ENCODE measurements around the gene C1orf53. TPM values are rescaled to one million over a fixed set of nuclear protein-coding genes. Genes with fewer than 3 reads are reported as not detected.
A peak's percentile ranks its signal among the peaks of the same experiment; 100 is the strongest.
"Not testable (repeated sequence)": the region's sequence is repeated elsewhere in the genome, so short reads cannot be mapped to it uniquely, and the experiment has no call there.

Gene C1orf53
- total and polyA plus RNA-seq, 4 donors = 2.1 to 4.6 (median 2.7) TPM

DNA sequence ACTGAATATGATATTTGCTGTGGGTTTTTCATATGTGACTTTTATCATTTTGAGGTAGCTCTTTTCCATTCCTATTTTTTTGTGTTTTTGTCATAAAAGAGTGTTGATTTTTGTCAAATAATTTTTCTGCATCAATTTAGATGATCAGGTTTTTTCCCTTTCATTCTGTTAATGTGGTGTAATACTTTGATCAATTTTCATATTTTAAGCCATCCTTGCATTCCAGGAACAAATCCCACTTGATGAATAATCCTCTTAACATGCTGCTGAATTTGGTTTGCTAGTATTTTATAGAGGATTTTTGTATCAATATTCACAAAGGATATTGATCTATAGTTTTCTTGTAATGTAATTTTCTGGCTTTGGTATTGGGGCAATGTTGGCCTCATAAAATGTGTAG lies 25.5 kb upstream of the C1orf53 start:
- DNase-seq (ENCODE audit: low read depth in 4 of 6, low spot score in 6 of 6) = no peak
- Histone ChIP-seq H3K4me1 (ENCODE audit: control insufficient read depth, insufficient read depth, low read length) (no peaks in the 10 kb centered on the region), H3K27ac (ENCODE audit: low read depth, low read length) (no peak overlapping the region), H3K4me3 (ENCODE audit: low read depth, low read length) (no peak overlapping the region), H3K36me3 (ENCODE audit: control insufficient read depth, insufficient read depth, low read length) (no peaks in the 10 kb centered on the region), H3K27me3 (ENCODE audit: control insufficient read depth, insufficient read depth, low read length) (no peaks in the 10 kb centered on the region), H3K9me3 (ENCODE audit: control insufficient read depth, insufficient read depth, low read length) (no peaks in the 10 kb centered on the region)

DNA sequence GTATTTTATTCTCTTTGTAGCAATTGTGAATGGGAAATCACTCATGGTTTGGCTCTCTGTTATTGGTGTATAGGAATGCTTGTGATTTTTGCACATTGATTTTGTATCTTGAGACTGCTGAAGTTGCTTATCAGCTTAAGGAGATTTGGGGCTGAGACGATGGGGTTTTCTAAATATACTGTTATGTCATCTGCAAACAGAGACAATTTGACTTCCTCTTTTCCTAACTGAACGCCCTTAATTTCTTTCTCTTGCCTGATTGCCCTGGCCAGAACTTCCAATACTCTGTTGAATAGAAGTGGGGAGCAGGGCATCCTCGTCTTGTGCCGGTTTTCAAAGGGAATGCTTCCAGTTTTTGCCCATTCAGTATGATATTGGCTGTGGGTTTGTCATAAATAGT lies 22.0 kb upstream of the C1orf53 start:
- no CpG with 5 or more reads among the region's 4 CpGs for WGBS (ENCODE audit: insufficient coverage)
- H3K9me3 ChIP-seq (ENCODE audit: control insufficient read depth, insufficient read depth, low read length); H3K4me3 ChIP-seq (ENCODE audit: low read depth, low read length); H3K36me3 ChIP-seq (ENCODE audit: control insufficient read depth, insufficient read depth, low read length); H3K4me1 ChIP-seq (ENCODE audit: control insufficient read depth, insufficient read depth, low read length); H3K27me3 ChIP-seq (ENCODE audit: control insufficient read depth, insufficient read depth, low read length); H3K27ac ChIP-seq (ENCODE audit: low read depth, low read length); DNase-seq (ENCODE audit: low read depth in 4 of 6, low spot score in 6 of 6): not testable (repeated sequence)

DNA sequence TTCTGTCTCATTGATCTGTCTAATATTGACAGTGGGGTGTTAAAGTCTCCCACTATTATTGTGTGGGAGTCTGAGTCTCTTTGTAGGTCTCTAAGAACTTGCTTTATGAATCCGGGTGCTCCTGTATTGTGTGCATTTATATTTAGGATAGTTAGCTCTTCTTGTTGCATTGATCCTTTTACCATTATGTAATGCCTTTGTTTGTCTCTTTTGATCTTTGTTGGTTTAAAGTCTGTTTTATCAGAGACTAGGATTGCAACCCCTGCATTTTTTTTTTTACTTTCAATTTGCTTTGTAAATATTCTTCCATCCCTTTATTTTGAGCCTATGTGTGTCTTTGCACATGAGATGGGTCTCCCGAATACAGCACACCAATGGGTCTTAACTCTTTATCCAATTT lies 20.2 kb upstream of the C1orf53 start:
- not testable (repeated sequence) for DNase-seq (ENCODE audit: low read depth in 4 of 6, low spot score in 6 of 6); H3K9me3 ChIP-seq (ENCODE audit: control insufficient read depth, insufficient read depth, low read length); H3K27ac ChIP-seq (ENCODE audit: low read depth, low read length); H3K36me3 ChIP-seq (ENCODE audit: control insufficient read depth, insufficient read depth, low read length); H3K4me3 ChIP-seq (ENCODE audit: low read depth, low read length); H3K4me1 ChIP-seq (ENCODE audit: control insufficient read depth, insufficient read depth, low read length); H3K27me3 ChIP-seq (ENCODE audit: control insufficient read depth, insufficient read depth, low read length)
- WGBS (ENCODE audit: insufficient coverage) = no CpG with 5 or more reads among the region's 2 CpGs

DNA sequence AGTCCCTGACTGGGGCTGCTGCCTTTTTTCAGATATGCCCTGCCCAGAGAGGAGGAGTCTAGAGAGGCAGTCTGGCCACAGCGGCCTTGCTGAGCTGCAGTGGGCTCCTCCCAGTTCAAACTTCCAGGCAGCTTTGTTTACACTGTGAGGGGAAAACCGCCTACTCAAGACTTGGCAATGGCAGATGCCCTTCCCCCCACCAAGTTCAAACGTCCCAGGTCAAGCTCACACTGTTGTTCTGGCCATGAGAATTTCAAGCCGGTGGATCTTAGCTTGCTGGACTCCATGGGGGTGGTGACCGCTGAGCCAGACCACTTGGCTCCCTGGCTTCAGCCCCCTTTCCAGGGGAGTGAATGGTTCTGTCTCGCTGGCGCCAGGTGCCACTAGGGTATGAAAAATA lies 18.3 kb upstream of the C1orf53 start:
- DNase-seq (ENCODE audit: low read depth in 4 of 6, low spot score in 6 of 6) = no peak
- no peak overlapping the region for H3K4me3 ChIP-seq (ENCODE audit: low read depth, low read length)
- H3K36me3 ChIP-seq (ENCODE audit: control insufficient read depth, insufficient read depth, low read length) = no peaks in the 10 kb centered on the region
- H3K27me3 ChIP-seq (ENCODE audit: control insufficient read depth, insufficient read depth, low read length) = no peaks in the 10 kb centered on the region
- WGBS (ENCODE audit: insufficient coverage) = 96% methylated on average over 7 of the region's 7 CpGs
- no peaks in the 10 kb centered on the region for H3K4me1 ChIP-seq (ENCODE audit: control insufficient read depth, insufficient read depth, low read length)
- H3K9me3 ChIP-seq (ENCODE audit: control insufficient read depth, insufficient read depth, low read length) = no peaks in the 10 kb centered on the region
- no peak overlapping the region for H3K27ac ChIP-seq (ENCODE audit: low read depth, low read length)

DNA sequence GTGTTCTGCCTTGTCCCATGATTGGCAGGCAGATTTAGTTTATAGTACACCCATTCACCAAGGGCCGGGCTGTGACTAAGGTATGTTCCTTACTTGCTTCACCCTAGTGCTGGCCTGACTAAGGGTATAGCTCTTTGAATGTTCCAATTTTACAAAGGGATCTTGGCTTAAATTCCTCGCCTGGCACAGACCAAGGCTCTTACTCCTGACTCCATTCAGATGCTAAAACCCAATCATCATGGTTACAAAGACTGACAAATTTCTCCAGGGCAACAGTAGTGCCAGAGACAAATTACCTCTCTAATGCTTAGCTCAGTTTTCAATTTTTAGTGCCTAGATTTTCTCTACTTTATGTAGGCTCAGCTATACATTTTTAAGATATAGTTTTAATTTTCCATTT lies 11.5 kb upstream of the C1orf53 start:
- Histone ChIP-seq H3K4me1 (ENCODE audit: control insufficient read depth, insufficient read depth, low read length) (no peaks in the 10 kb centered on the region), H3K9me3 (ENCODE audit: control insufficient read depth, insufficient read depth, low read length) (no peaks in the 10 kb centered on the region), H3K36me3 (ENCODE audit: control insufficient read depth, insufficient read depth, low read length) (no peaks in the 10 kb centered on the region), H3K27me3 (ENCODE audit: control insufficient read depth, insufficient read depth, low read length) (no peaks in the 10 kb centered on the region), H3K4me3 (ENCODE audit: low read depth, low read length) (no peak overlapping the region), H3K27ac (ENCODE audit: low read depth, low read length) (no peak overlapping the region)
- WGBS (ENCODE audit: insufficient coverage) = 20% methylated on average over 1 of the region's 2 CpGs
- peak in 2 of 6 donors; percentile 74 to 86 for DNase-seq (ENCODE audit: low read depth in 4 of 6, low spot score in 6 of 6)

DNA sequence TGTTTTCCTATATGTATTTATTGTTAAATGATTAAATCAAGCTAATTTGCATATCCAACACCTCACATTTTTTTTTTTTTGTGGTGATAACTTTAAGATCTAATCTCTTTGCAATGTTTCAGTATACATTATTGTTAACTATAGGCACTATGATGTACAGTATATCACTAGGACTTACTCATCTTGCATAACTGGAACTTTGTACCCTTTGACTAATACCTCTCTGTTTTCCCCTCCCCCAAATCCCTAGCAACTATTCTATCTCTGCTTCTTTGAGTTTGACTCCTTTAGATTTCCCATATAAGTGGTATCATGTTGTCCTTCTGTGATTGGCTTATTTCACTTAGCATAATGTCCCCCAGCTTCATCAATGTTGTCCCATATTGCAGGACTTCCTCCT lies 9.7 kb upstream of the C1orf53 start:
- no peaks in the 10 kb centered on the region for H3K27me3 ChIP-seq (ENCODE audit: control insufficient read depth, insufficient read depth, low read length)
- H3K4me1 ChIP-seq (ENCODE audit: control insufficient read depth, insufficient read depth, low read length) = no peaks in the 10 kb centered on the region
- H3K4me3 ChIP-seq (ENCODE audit: low read depth, low read length) = no peak overlapping the region
- no peak for DNase-seq (ENCODE audit: low read depth in 4 of 6, low spot score in 6 of 6)
- H3K36me3 ChIP-seq (ENCODE audit: control insufficient read depth, insufficient read depth, low read length) = no peaks in the 10 kb centered on the region
- H3K9me3 ChIP-seq (ENCODE audit: control insufficient read depth, insufficient read depth, low read length) = no peaks in the 10 kb centered on the region
- H3K27ac ChIP-seq (ENCODE audit: low read depth, low read length) = no peak overlapping the region

DNA sequence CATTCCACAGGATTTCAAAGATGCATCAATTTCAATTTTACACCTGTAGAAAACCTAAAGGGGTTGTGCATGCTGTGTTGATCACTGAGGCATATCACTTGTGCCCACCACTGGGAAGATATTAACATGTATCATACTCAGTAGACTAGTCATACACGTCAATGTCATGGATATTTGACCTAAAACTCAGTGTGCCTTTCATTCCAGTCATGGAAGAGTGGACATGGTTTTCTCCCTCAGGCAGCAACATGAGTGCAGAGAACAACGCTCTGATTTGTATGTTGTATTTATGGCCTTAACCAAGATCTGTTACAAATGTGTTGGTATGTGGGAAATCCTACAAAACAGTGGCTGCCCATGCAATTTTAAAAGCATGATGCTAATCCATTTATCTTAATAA lies 6.1 kb upstream of the C1orf53 start:
- no peak overlapping the region for H3K27ac ChIP-seq (ENCODE audit: low read depth, low read length)
- peaks cover 3% of the 10 kb centered on the region for H3K27me3 ChIP-seq (ENCODE audit: control insufficient read depth, insufficient read depth, low read length)
- H3K36me3 ChIP-seq (ENCODE audit: control insufficient read depth, insufficient read depth, low read length) = no peaks in the 10 kb centered on the region
- H3K4me1 ChIP-seq (ENCODE audit: control insufficient read depth, insufficient read depth, low read length) = no peaks in the 10 kb centered on the region
- peak in 1 of 6 donors; percentile 1 for DNase-seq (ENCODE audit: low read depth in 4 of 6, low spot score in 6 of 6)
- no peak overlapping the region for H3K4me3 ChIP-seq (ENCODE audit: low read depth, low read length)
- H3K9me3 ChIP-seq (ENCODE audit: control insufficient read depth, insufficient read depth, low read length) = no peaks in the 10 kb centered on the region
- no CpG with 5 or more reads among the region's 2 CpGs for WGBS (ENCODE audit: insufficient coverage)

DNA sequence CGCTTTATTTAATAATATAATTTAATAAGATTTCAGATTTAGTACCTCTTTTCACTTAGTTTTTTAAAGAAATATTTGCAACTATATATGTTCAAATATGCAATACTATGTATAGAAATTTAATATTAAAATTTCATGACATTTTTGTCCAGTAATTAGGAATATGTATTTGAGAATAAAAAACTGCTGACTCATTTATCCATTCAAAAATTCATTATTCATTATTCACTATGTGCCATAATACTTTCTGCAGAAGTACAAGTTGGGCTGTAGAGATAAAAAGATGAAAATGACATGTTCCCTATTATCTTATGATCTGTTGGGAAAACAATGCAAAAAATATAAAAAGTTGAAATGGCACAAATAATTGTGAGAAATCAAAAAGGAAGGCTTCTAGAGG lies 3.4 kb upstream of the C1orf53 start:
- no peak overlapping the region for H3K27ac ChIP-seq (ENCODE audit: low read depth, low read length)
- no peak overlapping the region for H3K4me3 ChIP-seq (ENCODE audit: low read depth, low read length)
- WGBS (ENCODE audit: insufficient coverage) = no CpG with 5 or more reads among the region's 1 CpG
- H3K36me3 ChIP-seq (ENCODE audit: control insufficient read depth, insufficient read depth, low read length) = no peaks in the 10 kb centered on the region
- H3K4me1 ChIP-seq (ENCODE audit: control insufficient read depth, insufficient read depth, low read length) = no peaks in the 10 kb centered on the region
- peaks cover 15% of the 10 kb centered on the region for H3K27me3 ChIP-seq (ENCODE audit: control insufficient read depth, insufficient read depth, low read length)
- no peak for DNase-seq (ENCODE audit: low read depth in 4 of 6, low spot score in 6 of 6)
- no peaks in the 10 kb centered on the region for H3K9me3 ChIP-seq (ENCODE audit: control insufficient read depth, insufficient read depth, low read length)

DNA sequence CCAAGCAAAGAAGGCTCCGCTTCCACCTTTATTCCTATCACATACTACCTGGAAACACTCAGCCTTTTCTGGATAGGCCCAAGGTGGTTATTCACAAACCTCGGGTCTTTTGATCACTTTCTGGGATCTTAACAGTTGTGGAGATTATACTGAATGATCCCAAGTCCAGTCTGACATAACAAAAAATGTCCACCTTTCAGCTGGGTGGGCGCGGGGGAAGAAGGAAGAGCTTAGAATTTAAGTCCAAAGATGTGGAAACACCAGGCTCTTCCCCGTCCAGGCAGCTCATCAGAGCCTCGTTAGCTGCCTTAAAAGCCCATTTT lies 338 bp upstream of the C1orf53 start:
- DNase-seq (ENCODE audit: low read depth in 4 of 6, low spot score in 6 of 6) = no peak

DNA sequence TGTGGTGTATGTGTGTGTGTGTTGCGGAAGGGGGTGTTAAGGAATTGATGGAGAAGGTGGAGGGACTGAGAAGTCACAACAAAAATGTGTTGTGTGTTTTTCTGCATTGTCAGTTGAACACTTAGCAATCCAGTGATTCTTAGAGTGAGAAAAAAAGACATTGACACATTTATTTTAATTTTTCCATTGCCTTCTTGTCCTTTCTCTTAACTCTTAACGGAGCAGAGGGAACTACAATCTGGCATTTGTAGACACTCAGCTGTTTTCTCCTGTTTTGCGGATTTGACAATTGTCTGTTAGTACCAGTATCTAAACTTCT lies 725 bp downstream of the C1orf53 start:
- no peak for DNase-seq (ENCODE audit: low read depth in 4 of 6, low spot score in 6 of 6)
- no peaks in the 10 kb centered on the region for H3K36me3 ChIP-seq (ENCODE audit: control insufficient read depth, insufficient read depth, low read length)
- no peaks in the 10 kb centered on the region for H3K4me1 ChIP-seq (ENCODE audit: control insufficient read depth, insufficient read depth, low read length)
- H3K4me3 ChIP-seq (ENCODE audit: low read depth, low read length) = peak overlapping the region; percentile 80
- no peaks in the 10 kb centered on the region for H3K9me3 ChIP-seq (ENCODE audit: control insufficient read depth, insufficient read depth, low read length)
- H3K27ac ChIP-seq (ENCODE audit: low read depth, low read length) = no peak overlapping the region
- WGBS (ENCODE audit: insufficient coverage) = 0% methylated on average over 1 of the region's 3 CpGs
- H3K27me3 ChIP-seq (ENCODE audit: control insufficient read depth, insufficient read depth, low read length) = peaks cover 54% of the 10 kb centered on the region

More for the DNA sequence above, 338 bp upstream of the C1orf53 start:
- H3K4me3 ChIP-seq (ENCODE audit: low read depth, low read length) = peak overlapping the region; percentile 80
- WGBS (ENCODE audit: insufficient coverage) = 0% methylated on average over 5 of the region's 6 CpGs
- no peaks in the 10 kb centered on the region for H3K36me3 ChIP-seq (ENCODE audit: control insufficient read depth, insufficient read depth, low read length)
- peak overlapping the region; percentile 76 for H3K27ac ChIP-seq (ENCODE audit: low read depth, low read length)
- peaks cover 45% of the 10 kb centered on the region for H3K27me3 ChIP-seq (ENCODE audit: control insufficient read depth, insufficient read depth, low read length)
- no peaks in the 10 kb centered on the region for H3K4me1 ChIP-seq (ENCODE audit: control insufficient read depth, insufficient read depth, low read length)
- no peaks in the 10 kb centered on the region for H3K9me3 ChIP-seq (ENCODE audit: control insufficient read depth, insufficient read depth, low read length)
